CD4-positive, alpha-beta T cell (primary cell): Measurements from ENCODE around the gene RBM39. TPM values are rescaled to one million over a fixed set of nuclear protein-coding genes. Genes with fewer than 3 reads are reported as not detected.

Source experiments
- ATAC-seq: fragments of 200-7000 bp; cut with Tn5 transposase; one replicate; pipeline ENCODE4 v1.10.0; 2022; ENCODE audit warnings: mild to moderate bottlenecking; ENCODE audit not compliant: poor library complexity
- CTCF ChIA-PET: fragments of 350-600 bp; sonication (Branson Sonifier 250); formaldehyde crosslinking; loops from one replicate; lab custom pipeline; 2021; ENCODE audit warnings: antibody characterized with exemption, inconsistent platforms; lab: Charles Lee
- POLR2A ChIA-PET: fragments of 350-600 bp; sonication (Branson Sonifier 250); formaldehyde crosslinking; loops from one replicate; lab custom pipeline; 2021; ENCODE audit warnings: antibody characterized with exemption, inconsistent platforms; lab: Charles Lee
- DNase-seq, 14 experiments: peaks; one replicate each; pipeline ENCODE4 v3.0.0-alpha.2; 2013 to 2020; ENCODE audit warnings: mixed read lengths in 2 of 14
- H3K27ac ChIP-seq, 2 donors: one replicate each; pipeline versions ENCODE4 v1.5.1 to v1.7.0; 2013; ENCODE audit warnings: low read length in 2 of 2, low read depth in 1 of 2, mild to moderate bottlenecking in 1 of 2
- H3K27me3 ChIP-seq, 2 experiments: 1 replicate in 1 of 2; 2 replicates in 1 of 2; pipeline versions ENCODE4 v1.6.1 to v1.7.0; 2013; ENCODE audit warnings: low read length in 2 of 2, control low read depth in 1 of 2, mild to moderate bottlenecking in 1 of 2, moderate library complexity in 1 of 2; ENCODE audit not compliant: insufficient read depth in 2 of 2, control insufficient read depth in 1 of 2
- H3K36me3 ChIP-seq: one replicate; pipeline ENCODE4 v1.6.1; 2013; ENCODE audit warnings: low read length, control low read depth; ENCODE audit not compliant: insufficient read depth
- H3K4me1 ChIP-seq: one replicate; pipeline ENCODE4 v1.6.1; 2013; ENCODE audit warnings: low read length, control low read depth; ENCODE audit not compliant: insufficient read depth
- H3K4me3 ChIP-seq: one replicate; pipeline ENCODE4 v1.5.1; 2013; ENCODE audit warnings: mild to moderate bottlenecking, low read length, moderate library complexity
- H3K9me3 ChIP-seq, 2 experiments: 1 replicate in 1 of 2; 2 replicates in 1 of 2; pipeline versions ENCODE4 v1.6.1 to v1.7.0; 2013; ENCODE audit warnings: low read length in 2 of 2, mild to moderate bottlenecking in 2 of 2, control low read depth in 1 of 2, moderate library complexity in 1 of 2; ENCODE audit not compliant: control insufficient read depth in 1 of 2, insufficient read depth in 1 of 2
- H3K27ac Mint-ChIP-seq: one replicate; pipeline ENCODE4 v1.8.0; 2020; ENCODE audit warnings: mixed read lengths
- H3K27me3 Mint-ChIP-seq: one replicate; pipeline ENCODE4 v1.8.0; 2021; ENCODE audit warnings: mixed read lengths
- H3K36me3 Mint-ChIP-seq: one replicate; pipeline ENCODE4 v1.8.0; 2021; ENCODE audit warnings: low read depth, mixed read lengths
- H3K4me1 Mint-ChIP-seq: one replicate; pipeline ENCODE4 v1.8.0; 2021; ENCODE audit warnings: low read depth, mixed read lengths
- H3K4me3 Mint-ChIP-seq: one replicate; pipeline ENCODE4 v1.8.0; 2020; ENCODE audit warnings: mild to moderate bottlenecking, mixed read lengths
- H3K9me3 Mint-ChIP-seq: one replicate; pipeline ENCODE4 v1.8.0; 2020; ENCODE audit warnings: mixed read lengths
- CTCF ChIP-seq: fragments of 200-600 bp; IDR thresholded peaks from one replicate; pipeline ENCODE4 v1.8.0; 2022; ENCODE audit warnings: antibody characterized with exemption, mild to moderate bottlenecking
- intact Hi-C, 2 experiments: fragments of 100-400 bp; cut with DNase I in 1 of 2; cut with micrococcal nuclease in 1 of 2; formaldehyde crosslinking; loops; one replicate each; pipeline versions ENCODE4 v1.15.1 to v1.9.0; 2023 to 2025; cut with DNase I, micrococcal nuclease
- total RNA-seq, 174 experiments: library from RNA in 2 of 174; stranded (reverse) in 2 of 174; gene quantifications; one replicate each; pipeline ENCODE4 v1.2.3 and lab custom pipeline; 2021 to 2026

Gene RBM39
- total RNA-seq, 2 experiments from 2014 or later = 1,057 to 1,091 TPM

DNA sequence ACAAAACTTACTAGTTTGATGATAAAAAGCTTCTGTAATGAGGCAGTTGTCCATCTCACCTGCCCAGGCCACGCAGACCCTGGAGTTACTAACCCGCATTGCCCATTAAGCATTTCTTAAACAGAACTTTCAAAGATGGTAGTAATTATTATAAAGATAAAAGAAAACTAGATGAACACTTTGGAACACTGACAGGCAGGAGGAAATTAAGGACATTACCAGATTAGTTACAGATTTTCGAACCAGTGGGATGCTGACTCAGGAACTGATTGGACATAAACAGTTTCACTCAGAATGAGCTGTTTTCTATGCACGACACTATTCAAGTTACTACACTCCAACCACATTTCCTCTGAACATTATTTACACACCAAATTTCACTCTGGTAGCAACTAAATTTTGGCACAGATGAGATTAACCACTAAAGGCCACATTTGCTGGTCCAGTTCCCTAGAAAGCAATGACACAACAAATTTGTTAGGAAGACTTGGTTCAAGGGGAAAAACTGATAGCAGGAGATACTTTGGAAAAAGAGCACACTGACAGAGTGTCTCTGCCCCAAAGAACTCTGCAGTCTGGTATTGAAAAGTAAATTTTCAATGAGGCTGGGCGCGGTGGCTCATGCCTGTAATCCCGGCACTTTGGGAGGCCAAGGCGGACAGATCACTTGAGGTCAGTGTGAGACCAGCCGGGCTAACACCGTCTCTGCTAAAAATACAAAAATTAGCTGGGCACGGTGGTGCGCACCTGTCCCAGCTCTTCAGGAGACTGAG lies 39.8 kb downstream of the RBM39 start:
- Histone ChIP-seq H3K27ac (no peak overlapping the region), H3K4me3 (no peak overlapping the region), H3K4me1 (peaks cover 23% of the 10 kb centered on the region), H3K36me3 (peaks cover 58% of the 10 kb centered on the region), H3K9me3 (no peaks in the 10 kb centered on the region), H3K27me3 (no peaks in the 10 kb centered on the region)
- H3K27ac Mint-ChIP-seq = peak overlapping the region; percentile 84
- TF ChIP-seq CTCF = no peak
- ATAC-seq = no peak
- H3K27me3 Mint-ChIP-seq = no peaks in the 10 kb centered on the region
- H3K9me3 Mint-ChIP-seq = no peaks in the 10 kb centered on the region
- peaks cover 89% of the 10 kb centered on the region for H3K36me3 Mint-ChIP-seq
- DNase-seq = peak in 1 of 14 experiments; percentile 4
- intact Hi-C loops = loop anchor here (2.0 to 5.0 kb wide), 3 partner anchors 35 to 180 kb away; no protein-coding TSS in a partner anchor
- peaks cover 54% of the 10 kb centered on the region for H3K4me1 Mint-ChIP-seq
- ChIA-PET CTCF (no interaction called here), POLR2A (interaction anchor here (0.6 to 7.8 kb wide), 12 partner anchors 21 to 88 kb away, joined by 3 to 125 read pairs (median 6); partner anchors contain the start of genes CPNE1, RBM12, RBM39 and SPAG4)
- peak overlapping the region; percentile 81 for H3K4me3 Mint-ChIP-seq

DNA sequence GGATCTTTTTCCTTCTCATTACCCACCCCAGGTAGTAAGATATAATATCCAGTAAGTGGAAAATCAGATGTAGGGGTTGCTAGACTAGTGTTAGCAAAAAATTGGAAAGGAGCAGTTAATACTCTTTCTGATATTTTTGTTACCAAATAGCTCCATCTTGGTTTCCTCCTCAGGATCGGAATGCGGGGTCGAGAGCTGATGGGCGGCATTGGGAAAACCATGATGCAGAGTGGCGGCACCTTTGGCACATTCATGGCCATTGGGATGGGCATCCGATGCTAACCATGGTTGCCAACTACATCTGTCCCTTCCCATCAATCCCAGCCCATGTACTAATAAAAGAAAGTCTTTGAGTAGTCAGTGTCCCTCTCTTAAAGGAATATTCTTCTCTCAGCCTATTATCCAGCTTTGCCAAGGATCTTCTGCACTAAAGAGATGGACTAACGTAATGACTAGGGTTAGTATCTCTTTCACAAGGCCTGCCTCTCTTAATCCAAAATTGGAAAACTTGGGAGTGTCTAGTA lies 41.4 kb downstream of the RBM39 start:
- H3K4me1 Mint-ChIP-seq = peaks cover 60% of the 10 kb centered on the region
- no peak for DNase-seq
- ChIA-PET POLR2A (interaction anchor here (1.1 to 7.8 kb wide), 14 partner anchors 10 to 253 kb away, joined by 3 to 125 read pairs (median 10); partner anchors contain the start of genes CPNE1, PHF20, RBM12 and RBM39), CTCF (interaction anchor here (0.6 to 1.7 kb wide), 3 partner anchors 18 to 99 kb away, joined by 4 read pairs; no protein-coding TSS in a partner anchor)
- Histone ChIP-seq H3K27me3 (no peaks in the 10 kb centered on the region), H3K27ac (peak overlapping the region in 1 of 2 donors; percentile 97), H3K9me3 (no peaks in the 10 kb centered on the region), H3K4me1 (peaks cover 23% of the 10 kb centered on the region), H3K4me3 (no peak overlapping the region), H3K36me3 (peaks cover 44% of the 10 kb centered on the region)
- H3K27ac Mint-ChIP-seq = peak overlapping the region; percentile 84
- intact Hi-C loops = loop anchor here in 1 of 2 experiments (5.0 kb wide), 2 partner anchors 37 to 182 kb away; no protein-coding TSS in a partner anchor
- no peak for TF ChIP-seq CTCF
- H3K27me3 Mint-ChIP-seq = no peaks in the 10 kb centered on the region
- peaks cover 83% of the 10 kb centered on the region for H3K36me3 Mint-ChIP-seq
- peak overlapping the region; percentile 93 for H3K4me3 Mint-ChIP-seq
- ATAC-seq = no peak
- H3K9me3 Mint-ChIP-seq = no peaks in the 10 kb centered on the region

GRCh38 chr20:35699957-35700624 lies 42.0 kb downstream of the RBM39 start:
- Histone ChIP-seq H3K4me1 (peaks cover 23% of the 10 kb centered on the region), H3K27me3 (no peaks in the 10 kb centered on the region), H3K36me3 (peaks cover 43% of the 10 kb centered on the region), H3K4me3 (peak overlapping the region; percentile 95), H3K9me3 (no peaks in the 10 kb centered on the region), H3K27ac (peak overlapping the region; percentile 93 to 97)
- peaks cover 83% of the 10 kb centered on the region for H3K36me3 Mint-ChIP-seq
- ATAC-seq = no peak
- H3K4me3 Mint-ChIP-seq = peak overlapping the region; percentile 93
- H3K9me3 Mint-ChIP-seq = no peaks in the 10 kb centered on the region
- peaks cover 59% of the 10 kb centered on the region for H3K4me1 Mint-ChIP-seq
- H3K27ac Mint-ChIP-seq = peak overlapping the region; percentile 84
- intact Hi-C loops = loop anchor here (2.0 to 10.0 kb wide), 9 partner anchors 35 to 255 kb away; partner anchors contain the start of genes CPNE1 (in 2 of the 2), RBM12 (in 2 of the 2), SCAND1 (in 1 of the 2) and SPAG4 (in 1 of the 2)
- no peak for DNase-seq
- TF ChIP-seq CTCF = no peak
- ChIA-PET CTCF (interaction anchor here (0.6 to 1.7 kb wide), 8 partner anchors 10 to 99 kb away, joined by 3 to 8 read pairs (median 4); no protein-coding TSS in a partner anchor), POLR2A (interaction anchor here (0.5 to 7.8 kb wide), 17 partner anchors 8 to 254 kb away, joined by 3 to 125 read pairs (median 10); partner anchors contain the start of genes CPNE1, PHF20, RBM12 and RBM39)
- no peaks in the 10 kb centered on the region for H3K27me3 Mint-ChIP-seq
